ENCODE measurements around the gene ALOX12B. TPM values are rescaled to one million over a fixed set of nuclear protein-coding genes. Genes with fewer than 3 reads are reported as not detected.
A peak's percentile ranks its signal among the peaks of the same experiment; 100 is the strongest.

Gene ALOX12B
- total RNA-seq, 4 donors from 2014 or later = 0.76 to 34.6 (median 10.8) TPM

DNA sequence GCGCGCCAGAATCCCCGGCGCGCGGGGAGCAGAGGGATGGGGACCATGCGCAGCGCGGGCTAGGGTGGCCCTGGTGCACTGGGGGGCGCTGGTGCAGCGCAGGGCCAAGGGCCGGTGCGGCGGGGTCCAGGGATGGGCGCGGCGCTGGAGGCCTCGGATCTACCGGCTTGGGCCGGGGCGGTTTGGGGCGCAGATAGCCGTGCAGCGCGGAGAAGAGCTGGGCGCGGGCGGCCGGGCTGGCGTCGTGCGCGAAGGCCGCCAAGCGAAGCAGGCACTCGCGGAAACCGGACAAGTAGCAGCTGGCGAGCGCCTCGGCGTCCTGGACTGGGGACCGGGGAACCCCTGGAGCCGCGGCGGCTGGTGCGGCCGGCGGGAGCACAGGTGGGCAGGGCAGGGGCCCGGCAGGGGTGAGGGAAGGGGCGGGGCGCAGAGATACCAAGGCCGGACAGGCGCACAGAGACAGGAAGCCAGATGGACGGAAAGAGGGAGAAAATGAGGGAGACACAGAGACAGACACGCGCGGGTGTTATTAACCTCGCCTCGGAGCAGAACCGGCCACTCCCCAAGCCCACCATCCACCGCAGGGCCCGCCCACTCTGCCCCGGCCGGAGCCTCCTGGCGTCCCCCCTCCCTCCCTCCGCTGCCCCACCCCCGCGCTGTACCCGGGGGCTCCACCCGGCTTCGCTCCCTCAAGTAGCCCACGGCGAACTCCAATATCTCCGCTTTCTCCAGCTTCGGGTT lies 34.3 kb upstream of the ALOX12B start:
- intact Hi-C loops (cut with DNase I) = no loop called here
- Histone ChIP-seq H3K27ac (peak overlapping the region in 3 of 4 donors; percentile 13 to 31 (median 28)), H3K4me3 (peak overlapping the region; percentile 30 to 74 (median 62)), H3K4me1 (peaks cover 66 to 93% (median 77%) of the 10 kb centered on the region in 3 donors), H3K27me3 (peaks cover 0 to 64% (median 2%) of the 10 kb centered on the region in 4 donors), H3K9me3 (no peaks in the 10 kb centered on the region), H3K36me3 (no peaks in the 10 kb centered on the region)
- 0% methylated on average over 11 to 25 of the region's 76 CpGs for WGBS, 2 donors
- no peak for DNase-seq
- TF ChIP-seq, protein P1, sequence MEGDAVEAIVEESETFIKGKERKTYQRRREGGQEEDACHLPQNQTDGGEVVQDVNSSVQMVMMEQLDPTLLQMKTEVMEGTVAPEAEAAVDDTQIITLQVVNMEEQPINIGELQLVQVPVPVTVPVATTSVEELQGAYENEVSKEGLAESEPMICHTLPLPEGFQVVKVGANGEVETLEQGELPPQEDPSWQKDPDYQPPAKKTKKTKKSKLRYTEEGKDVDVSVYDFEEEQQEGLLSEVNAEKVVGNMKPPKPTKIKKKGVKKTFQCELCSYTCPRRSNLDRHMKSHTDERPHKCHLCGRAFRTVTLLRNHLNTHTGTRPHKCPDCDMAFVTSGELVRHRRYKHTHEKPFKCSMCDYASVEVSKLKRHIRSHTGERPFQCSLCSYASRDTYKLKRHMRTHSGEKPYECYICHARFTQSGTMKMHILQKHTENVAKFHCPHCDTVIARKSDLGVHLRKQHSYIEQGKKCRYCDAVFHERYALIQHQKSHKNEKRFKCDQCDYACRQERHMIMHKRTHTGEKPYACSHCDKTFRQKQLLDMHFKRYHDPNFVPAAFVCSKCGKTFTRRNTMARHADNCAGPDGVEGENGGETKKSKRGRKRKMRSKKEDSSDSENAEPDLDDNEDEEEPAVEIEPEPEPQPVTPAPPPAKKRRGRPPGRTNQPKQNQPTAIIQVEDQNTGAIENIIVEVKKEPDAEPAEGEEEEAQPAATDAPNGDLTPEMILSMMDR (IDR thresholded peaks at IDR 0.05) = peak in 4 of 6 experiments; percentile 19 to 48 (median 32)
- TF ChIP-seq POLR2A (IDR thresholded peaks at IDR 0.05) = no peak

DNA sequence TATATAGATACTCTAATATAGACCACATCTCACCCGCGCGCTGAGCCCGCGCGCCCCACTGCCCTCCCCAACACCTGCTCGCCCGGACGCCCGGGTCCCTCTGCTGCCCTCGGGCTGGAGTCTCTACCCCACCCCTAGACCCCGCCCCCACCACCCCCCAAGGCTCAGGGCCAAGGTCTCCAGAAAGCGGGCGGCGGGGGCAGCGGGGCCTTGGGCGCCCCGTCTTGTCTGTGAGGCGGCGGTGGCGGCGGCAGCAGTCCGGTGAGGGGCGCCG lies 33.8 kb upstream of the ALOX12B start:
- H3K4me1 ChIP-seq = peaks cover 66 to 89% (median 73%) of the 10 kb centered on the region in 3 donors
- H3K9me3 ChIP-seq = no peaks in the 10 kb centered on the region
- no peaks in the 10 kb centered on the region for H3K36me3 ChIP-seq
- intact Hi-C loops (cut with DNase I) = no loop called here
- no peak for TF ChIP-seq POLR2A (IDR thresholded peaks at IDR 0.05)
- TF ChIP-seq, protein P1 (IDR thresholded peaks at IDR 0.05) = no peak
- WGBS, 2 donors = 0 to 2% methylated on average over 10 to 11 of the region's 25 CpGs
- peaks cover 0 to 69% (median 2%) of the 10 kb centered on the region in 4 donors for H3K27me3 ChIP-seq
- peak overlapping the region; percentile 30 to 74 (median 62) for H3K4me3 ChIP-seq
- no peak for DNase-seq
- peak overlapping the region in 3 of 4 donors; percentile 13 to 96 (median 28) for H3K27ac ChIP-seq

DNA sequence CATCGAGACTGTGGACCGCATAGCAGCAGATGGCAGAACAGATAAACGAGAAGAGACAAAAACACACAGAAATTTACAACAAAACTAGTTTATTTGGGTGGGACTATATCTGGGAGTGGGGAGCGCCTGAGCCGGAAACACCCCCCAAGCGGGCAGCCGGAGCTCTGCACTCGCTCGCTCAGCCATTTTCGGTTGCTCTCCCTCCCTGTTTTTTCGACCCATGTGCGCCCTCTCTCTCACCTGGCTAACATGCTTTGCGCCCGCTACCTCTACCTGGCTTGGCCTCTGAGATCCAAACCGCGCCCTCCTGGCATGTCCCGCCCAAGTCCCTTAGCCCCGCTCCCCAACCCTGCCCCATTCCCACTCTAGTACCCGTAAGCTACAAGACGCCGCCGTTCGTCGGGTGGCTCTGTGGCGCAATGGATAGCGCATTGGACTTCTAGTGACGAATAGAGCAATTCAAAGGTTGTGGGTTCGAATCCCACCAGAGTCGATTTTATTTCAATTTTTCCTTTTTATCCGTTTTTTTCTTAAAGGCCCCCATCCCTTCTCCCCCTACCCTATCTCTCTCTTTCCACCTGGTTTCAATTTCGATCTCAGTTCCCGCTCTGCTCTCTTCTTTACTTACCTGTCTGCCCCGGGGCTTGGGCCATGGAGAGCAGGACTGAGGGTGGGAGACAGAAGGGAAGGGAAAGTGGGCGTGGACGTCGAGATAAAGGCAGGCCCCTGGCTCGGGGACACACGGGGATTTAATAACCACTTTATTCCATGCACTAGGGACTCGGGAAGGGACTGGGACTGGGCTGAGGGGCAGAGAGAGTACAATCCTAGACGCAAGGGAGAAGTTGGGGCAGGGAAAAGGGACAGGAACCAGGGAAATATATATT lies 33.2 kb upstream of the ALOX12B start:
- Histone ChIP-seq H3K4me1 (peaks cover 66 to 83% (median 69%) of the 10 kb centered on the region in 3 donors), H3K27ac (peak overlapping the region; percentile 34 to 96 (median 78)), H3K4me3 (peak overlapping the region; percentile 30 to 74 (median 62)), H3K9me3 (no peaks in the 10 kb centered on the region), H3K27me3 (peaks cover 0 to 75% (median 2%) of the 10 kb centered on the region in 4 donors), H3K36me3 (no peaks in the 10 kb centered on the region)
- 1 to 2% methylated on average over 37 to 38 of the region's 40 CpGs for WGBS, 2 donors
- intact Hi-C loops (cut with DNase I) = no loop called here
- DNase-seq = no peak
- TF ChIP-seq POLR2A (IDR thresholded peaks at IDR 0.05) = no peak
- TF ChIP-seq, protein P1 (IDR thresholded peaks at IDR 0.05) = peak in 3 of 6 experiments; percentile 20 to 56 (median 42)

DNA sequence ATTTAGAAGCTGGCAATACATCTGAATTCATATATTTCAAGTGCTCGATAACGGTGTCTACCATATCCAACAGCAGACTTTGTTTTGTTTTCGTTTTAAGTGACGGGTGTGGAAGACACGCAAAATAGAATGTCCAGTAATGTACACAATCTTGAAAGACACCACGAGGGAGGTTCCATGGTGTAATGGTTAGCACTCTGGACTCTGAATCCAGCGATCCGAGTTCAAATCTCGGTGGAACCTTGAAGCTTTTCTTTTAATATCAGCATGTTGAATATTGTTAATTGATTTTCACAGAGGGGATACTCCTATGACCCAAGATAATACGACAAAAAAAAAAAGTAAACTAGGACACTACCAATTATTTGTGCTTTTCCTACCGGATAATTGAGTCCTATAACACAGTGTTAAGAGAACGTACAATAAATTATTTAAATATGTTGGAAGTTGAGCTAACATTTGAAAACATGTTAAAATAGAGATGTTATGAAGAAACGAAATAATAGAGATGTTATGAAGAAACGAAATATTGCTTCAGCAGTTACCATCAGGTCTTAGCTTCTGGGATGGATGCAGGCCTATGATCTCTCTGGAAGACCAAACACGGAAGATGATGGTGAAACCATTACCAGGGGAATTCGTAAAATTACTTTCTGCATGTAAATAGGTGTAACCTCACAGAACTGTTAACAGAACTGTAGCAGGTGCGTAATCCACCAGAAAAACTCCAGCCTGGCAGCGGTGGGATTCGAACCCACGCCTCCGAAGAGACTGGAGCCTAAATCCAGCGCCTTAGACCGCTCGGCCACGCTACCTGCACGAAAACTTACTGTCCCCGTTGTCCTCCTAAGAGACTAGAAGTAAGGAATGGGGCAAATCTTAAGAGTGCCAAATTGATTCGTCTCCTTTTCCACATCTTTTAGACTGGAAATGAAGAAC lies 32.3 kb upstream of the ALOX12B start:
- TF ChIP-seq POLR2A (IDR thresholded peaks at IDR 0.05) = no peak
- TF ChIP-seq, protein P1 (IDR thresholded peaks at IDR 0.05) = no peak
- intact Hi-C loops (cut with DNase I) = no loop called here
- H3K36me3 ChIP-seq = no peaks in the 10 kb centered on the region
- H3K27me3 ChIP-seq = peaks cover 0 to 76% (median 2%) of the 10 kb centered on the region in 4 donors
- no peaks in the 10 kb centered on the region for H3K9me3 ChIP-seq
- H3K4me1 ChIP-seq = peaks cover 60 to 74% (median 60%) of the 10 kb centered on the region in 3 donors
- H3K4me3 ChIP-seq = peak overlapping the region; percentile 43 to 76 (median 62)
- WGBS, 2 donors = 2% methylated on average over 28 of the region's 28 CpGs
- H3K27ac ChIP-seq = peak overlapping the region; percentile 78 to 96 (median 86)
- no peak for DNase-seq

Data from esophagus squamous epithelium (tissue), 5 donors.